MM.1S (cell line): ENCODE measurements around the gene DCAF4.

Experiments used
- DNase-seq: peaks from one replicate; pipeline ENCODE4 v3.0.0-alpha.2; 2015
- H2AFZ ChIP-seq: fragments of 300-600 bp; sonication (generic); 2 replicates; pipeline ENCODE4 v1.6.0; 2016; ENCODE audit warnings: antibody characterized with exemption, low read length
- H3F3A ChIP-seq: fragments of 300-600 bp; sonication (generic); 2 replicates; pipeline ENCODE4 v1.6.1; 2016; ENCODE audit warnings: mild to moderate bottlenecking, antibody characterized with exemption, low read length, moderate library complexity, mixed read lengths; ENCODE audit not compliant: insufficient read depth
- H3K27ac ChIP-seq: fragments of 300-600 bp; sonication (generic); 2 replicates; pipeline ENCODE4 v1.5.1; 2016; ENCODE audit warnings: mild to moderate bottlenecking, low read length
- H3K27me3 ChIP-seq: fragments of 300-600 bp; sonication (generic); replicated peaks from 2 replicates; pipeline ENCODE4 v1.6.0; 2016; ENCODE audit warnings: low read length; ENCODE audit not compliant: insufficient read depth
- H3K36me3 ChIP-seq: fragments of 300-600 bp; sonication (generic); replicated peaks from 2 replicates; pipeline ENCODE4 v1.6.1; 2016; ENCODE audit warnings: mild to moderate bottlenecking, low read length, mixed read lengths; ENCODE audit not compliant: insufficient read depth
- H3K4me1 ChIP-seq: fragments of 300-600 bp; sonication (generic); 2 replicates; pipeline ENCODE4 v1.6.1; 2016; ENCODE audit warnings: low read length, mixed read lengths
- H3K4me2 ChIP-seq: fragments of 300-600 bp; sonication (generic); 2 replicates; pipeline ENCODE4 v1.6.0; 2016; ENCODE audit warnings: low read depth, low read length
- H3K4me3 ChIP-seq: fragments of 300-600 bp; sonication (generic); 2 replicates; pipeline ENCODE4 v1.5.1; 2016; ENCODE audit warnings: low read length, mixed read lengths
- H3K79me2 ChIP-seq: fragments of 300-600 bp; sonication (generic); 2 replicates; pipeline ENCODE4 v1.6.1; 2016; ENCODE audit warnings: mixed run types, low read length, mixed read lengths
- H3K9ac ChIP-seq: fragments of 300-600 bp; sonication (generic); 2 replicates; pipeline ENCODE4 v1.6.1; 2016; ENCODE audit warnings: low read length, mixed read lengths
- H3K9me2 ChIP-seq: fragments of 300-600 bp; sonication (generic); replicated peaks from 2 replicates; pipeline ENCODE4 v1.6.1; 2016; ENCODE audit warnings: mild to moderate bottlenecking, low read length, mixed read lengths; ENCODE audit not compliant: insufficient read depth
- H3K9me3 ChIP-seq: fragments of 300-600 bp; sonication (generic); replicated peaks from 2 replicates; pipeline ENCODE4 v1.6.1; 2016; ENCODE audit warnings: mild to moderate bottlenecking, low read length, mixed read lengths; ENCODE audit not compliant: insufficient read depth
- H4K20me1 ChIP-seq: fragments of 300-600 bp; sonication (generic); 2 replicates; pipeline ENCODE4 v1.6.1; 2016; ENCODE audit warnings: mild to moderate bottlenecking, low read length, moderate library complexity, mixed read lengths; ENCODE audit not compliant: insufficient read depth
- CTCF ChIP-seq: fragments of 300-600 bp; sonication (generic); IDR thresholded peaks from 2 replicates; pipeline ENCODE4 v1.5.1; 2016; ENCODE audit warnings: antibody characterized with exemption, low read length, mixed read lengths
- EZH2 ChIP-seq: fragments of 300-600 bp; sonication (generic); optimal IDR thresholded peaks from 2 replicates; pipeline ENCODE3; 2017; ENCODE audit warnings: low read depth, mild to moderate bottlenecking, antibody characterized with exemption, low read length, mixed read lengths
- EZH2phosphoT487 ChIP-seq: fragments of 300-600 bp; sonication (generic); IDR thresholded peaks from 2 replicates; pipeline ENCODE4 v1.6.1; 2018; ENCODE audit warnings: antibody characterized with exemption, low read length

Gene DCAF4

GRCh38 chr14:72889366-72889765 is 36.9 kb upstream of the DCAF4 start:
- Histone ChIP-seq H3K4me3 (peak overlapping the region; percentile 15; the same call in 1 of the 2 replicates), H3K4me1 (peaks cover 29% of the 10 kb centered on the region), H3F3A (peaks cover 36% of the 10 kb centered on the region), H3K79me2 (peaks cover 92% of the 10 kb centered on the region), H3K9me2 (no peaks in the 10 kb centered on the region), H3K27me3 (no peaks in the 10 kb centered on the region), H3K27ac (peak overlapping the region; percentile 78), H4K20me1 (no peaks in the 10 kb centered on the region), H3K9ac (peak overlapping the region; percentile 79; the same call in 1 of the 2 replicates), H3K4me2 (peak overlapping the region; percentile 84), H2AFZ (no peak overlapping the region), H3K36me3 (no peaks in the 10 kb centered on the region), H3K9me3 (no peaks in the 10 kb centered on the region)
- TF ChIP-seq EZH2phosphoT487, result no peak
- TF ChIP-seq CTCF, result no peak
- TF ChIP-seq EZH2, result no peak
- DNase-seq, result peak; percentile 15

GRCh38 chr14:72891666-72892102 is 34.6 kb upstream of the DCAF4 start:
- H3F3A ChIP-seq, result peaks cover 36% of the 10 kb centered on the region
- no peak for TF ChIP-seq CTCF
- H3K9me3 ChIP-seq, result no peaks in the 10 kb centered on the region
- H3K9me2 ChIP-seq, result no peaks in the 10 kb centered on the region
- peak overlapping the region; percentile 79; the same call in 1 of the 2 replicates for H3K9ac ChIP-seq
- H3K27ac ChIP-seq, result peak overlapping the region; percentile 78; the same call in 1 of the 2 replicates
- peaks cover 29% of the 10 kb centered on the region for H3K4me1 ChIP-seq
- no peaks in the 10 kb centered on the region for H3K27me3 ChIP-seq
- peak overlapping the region; percentile 80 for H3K4me3 ChIP-seq
- peak overlapping the region; percentile 88 for H3K4me2 ChIP-seq
- H4K20me1 ChIP-seq, result no peaks in the 10 kb centered on the region
- DNase-seq, result no peak
- no peak overlapping the region for H2AFZ ChIP-seq
- H3K36me3 ChIP-seq, result no peaks in the 10 kb centered on the region
- H3K79me2 ChIP-seq, result peaks cover 70% of the 10 kb centered on the region

- Histone ChIP-seq H3K9ac (peak overlapping the region; percentile 79), H3K27me3 (no peaks in the 10 kb centered on the region), H3K27ac (peak overlapping the region; percentile 78; the same call in 1 of the 2 replicates), H3K4me2 (peak overlapping the region; percentile 88), H3K36me3 (no peaks in the 10 kb centered on the region), H3F3A (peaks cover 36% of the 10 kb centered on the region), H3K4me1 (peaks cover 26% of the 10 kb centered on the region), H4K20me1 (no peaks in the 10 kb centered on the region), H3K79me2 (peaks cover 64% of the 10 kb centered on the region), H3K9me2 (no peaks in the 10 kb centered on the region), H2AFZ (peak overlapping the region; percentile 19; the same call in 1 of the 2 replicates), H3K4me3 (peak overlapping the region; percentile 80), H3K9me3 (no peaks in the 10 kb centered on the region)
- DNase-seq, result peak; percentile 41
- TF ChIP-seq EZH2phosphoT487 (no peak), CTCF (no peak), EZH2 (no peak)
These were observed 34.0 kb upstream of the DCAF4 start for GRCh38 chr14:72892103-72892878.
